ENCODE measurements around the gene TMEM178B. TPM values are rescaled to one million over a fixed set of nuclear protein-coding genes. Genes with fewer than 3 reads are reported as not detected.

Gene TMEM178B
- polyA plus RNA-seq, 2 of the 4 experiments (the other 2 are of a cell fraction), result 0.88 to 0.93 TPM

DNA sequence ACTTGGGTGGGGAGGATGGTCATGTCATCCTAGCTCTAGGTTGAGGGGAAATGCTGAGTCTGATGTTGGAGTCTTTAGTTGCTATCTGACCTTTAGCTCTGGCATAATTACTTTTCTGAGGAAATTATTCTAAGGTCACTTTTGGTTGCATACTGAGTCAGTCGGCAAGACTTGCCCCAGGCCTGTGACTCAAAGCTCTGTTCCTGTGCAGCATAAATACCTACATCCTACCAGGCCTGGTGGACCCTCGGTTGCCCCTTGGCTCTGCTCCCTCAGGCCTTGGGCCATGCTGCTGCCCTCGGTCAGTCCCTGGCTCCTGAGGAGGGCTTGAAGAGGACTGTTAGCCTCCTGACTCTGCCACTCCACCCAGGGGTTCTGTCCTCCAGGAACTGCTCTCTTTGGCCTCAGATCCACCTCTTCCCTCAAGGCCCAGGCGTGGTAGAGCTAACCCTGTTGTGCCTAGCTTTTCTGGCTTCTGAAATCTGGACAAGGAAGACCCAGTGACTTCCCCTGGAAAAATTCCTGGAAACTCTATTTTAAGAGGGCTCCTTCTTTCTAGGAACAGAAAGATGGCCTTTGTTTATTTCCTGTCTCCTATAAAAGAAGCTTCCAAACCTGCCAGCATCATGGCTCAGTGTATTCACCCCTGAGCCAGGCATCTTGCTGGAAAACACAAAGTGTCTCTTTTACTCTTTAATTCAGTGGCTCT lies 71.2 kb downstream of the TMEM178B start:
- peak overlapping the region; percentile 2; the same call in 1 of the 3 replicates for H3K4me2 ChIP-seq
- TF ChIP-seq GATA3 (IDR thresholded peaks at IDR 0.05; ENCODE audit: borderline replicate concordance), result no peak
- TF ChIP-seq NPAS2 (CRISPR knock-in tag; IDR thresholded peaks at IDR 0.05; ENCODE audit: borderline replicate concordance), result no peak
- TF ChIP-seq HMGXB4 (CRISPR knock-in tag; IDR thresholded peaks at IDR 0.05; ENCODE audit: borderline replicate concordance), result no peak
- TF ChIP-seq HOXB5 (CRISPR knock-in tag; IDR thresholded peaks at IDR 0.05), result no peak
- TF ChIP-seq EHF (CRISPR knock-in tag; IDR thresholded peaks at IDR 0.05), result no peak
- ChIA-PET CTCF (no interaction called here), POLR2A (no interaction called here)
- no peak overlapping the region for H3K4me3 ChIP-seq
- DNase-seq (ENCODE audit: low read depth in 1 of 2, low spot score in 1 of 2), result no peak
- no peak overlapping the region for H3K27ac ChIP-seq
- no peak for FAIRE-seq
- no peak for ATAC-seq
- 5% methylated on average over 4 of the region's 4 CpGs for WGBS (ENCODE audit: missing lambda C conversion rate)
- peaks cover 5% of the 10 kb centered on the region; the same call in 1 of the 3 replicates for H3K4me1 ChIP-seq
- peaks cover 7% of the 10 kb centered on the region; the same call in 1 of the 3 replicates for H3K9me3 ChIP-seq

GRCh38 chr7:141145630-141145982 lies 71.7 kb downstream of the TMEM178B start:
- Histone ChIP-seq H3K4me3 (no peak overlapping the region), H3K4me2 (no peak overlapping the region), H3K27ac (no peak overlapping the region), H3K4me1 (peaks cover 5% of the 10 kb centered on the region; the same call in 1 of the 3 replicates), H3K9me3 (peaks cover 7% of the 10 kb centered on the region; the same call in 1 of the 3 replicates)
- CTCF ChIA-PET, result interaction anchor here (1.6 kb wide), 1 partner anchor 9 kb away, joined by 3 read pairs; no protein-coding TSS in a partner anchor
- DNase-seq (ENCODE audit: low read depth in 1 of 2, low spot score in 1 of 2), result no peak
- POLR2A ChIA-PET, result no interaction called here
- FAIRE-seq, result no peak
- ATAC-seq, result no peak
- WGBS (ENCODE audit: missing lambda C conversion rate), result 32% methylated on average over 3 of the region's 3 CpGs
- TF ChIP-seq USF2 (IDR thresholded peaks at IDR 0.05), result no peak

- H3K9me3 ChIP-seq, result 0 out of 3 replicates have a peak, but pooled peaks cover 5% of the 10 kb centered on the region
- no peak overlapping the region for H3K4me2 ChIP-seq
- CTCF ChIA-PET, result no interaction called here
- DNase-seq (ENCODE audit: low read depth in 1 of 2, low spot score in 1 of 2) (no peak), ATAC-seq (no peak), FAIRE-seq (no peak)
- 21% methylated on average over 4 of the region's 4 CpGs for WGBS (ENCODE audit: missing lambda C conversion rate)
- H3K4me3 ChIP-seq, result no peak overlapping the region
- TF ChIP-seq RAD21 (conservative IDR thresholded peaks at IDR 0.05 in 1 of 2, IDR thresholded peaks at IDR 0.05 in 1 of 2), result no peak
- POLR2A ChIA-PET, result no interaction called here
- peaks cover 5% of the 10 kb centered on the region; the same call in 1 of the 3 replicates for H3K4me1 ChIP-seq
- H3K27ac ChIP-seq, result no peak overlapping the region
Observed at GRCh38 chr7:141147482-141147881, 73.6 kb downstream of the TMEM178B start.

GRCh38 chr7:141150465-141150864 lies 76.6 kb downstream of the TMEM178B start:
- TF ChIP-seq NPAS2 (CRISPR knock-in tag; IDR thresholded peaks at IDR 0.05; ENCODE audit: borderline replicate concordance) (no peak), ZNF302 (CRISPR knock-in tag; IDR thresholded peaks at IDR 0.05) (no peak), CBX2 (IDR thresholded peaks at IDR 0.05; ENCODE audit: borderline replicate concordance, low read depth) (no peak), EHF (CRISPR knock-in tag; IDR thresholded peaks at IDR 0.05) (no peak), JUNB (IDR thresholded peaks at IDR 0.05) (no peak), ZFP36 (IDR thresholded peaks at IDR 0.05; ENCODE audit: borderline replicate concordance, partially characterized antibody) (no peak), BCL3 (IDR thresholded peaks at IDR 0.05) (no peak)
- TF ChIP-seq, protein P1, sequence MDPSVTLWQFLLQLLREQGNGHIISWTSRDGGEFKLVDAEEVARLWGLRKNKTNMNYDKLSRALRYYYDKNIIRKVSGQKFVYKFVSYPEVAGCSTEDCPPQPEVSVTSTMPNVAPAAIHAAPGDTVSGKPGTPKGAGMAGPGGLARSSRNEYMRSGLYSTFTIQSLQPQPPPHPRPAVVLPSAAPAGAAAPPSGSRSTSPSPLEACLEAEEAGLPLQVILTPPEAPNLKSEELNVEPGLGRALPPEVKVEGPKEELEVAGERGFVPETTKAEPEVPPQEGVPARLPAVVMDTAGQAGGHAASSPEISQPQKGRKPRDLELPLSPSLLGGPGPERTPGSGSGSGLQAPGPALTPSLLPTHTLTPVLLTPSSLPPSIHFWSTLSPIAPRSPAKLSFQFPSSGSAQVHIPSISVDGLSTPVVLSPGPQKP (IDR thresholded peaks at IDR 0.05; ENCODE audit: low read depth, low read length), result no peak
- 15% methylated on average over 2 of the region's 2 CpGs for WGBS (ENCODE audit: missing lambda C conversion rate)
- ChIA-PET CTCF (no interaction called here), POLR2A (no interaction called here)
- H3K4me3 ChIP-seq, result no peak overlapping the region
- no peaks in the 10 kb centered on the region for H3K4me1 ChIP-seq
- no peak overlapping the region for H3K4me2 ChIP-seq
- no peak overlapping the region for H3K27ac ChIP-seq
- no peak for DNase-seq (ENCODE audit: low read depth in 1 of 2, low spot score in 1 of 2)
- H3K9me3 ChIP-seq, result no peaks in the 10 kb centered on the region
- FAIRE-seq, result no peak
- ATAC-seq, result no peak

All from A549 (cell line).